Measurements from ENCODE around the gene SLC2A8. TPM values are rescaled to one million over a fixed set of nuclear protein-coding genes. Genes with fewer than 3 reads are reported as not detected.

SLC2A8 gene
- total RNA-seq, 1 donor from 2014 or later = 36.0 TPM

- peaks cover 11% of the 10 kb centered on the region for H3K4me1 Mint-ChIP-seq
- no peak overlapping the region for H3K27ac Mint-ChIP-seq
- TF ChIP-seq CTCF (IDR thresholded peaks at IDR 0.05; ENCODE audit: unreplicated experiment) = no peak
- no peak for DNase-seq (ENCODE audit: low spot score in 2 of 2, unreplicated experiment in 2 of 2)
- no peaks in the 10 kb centered on the region for H3K9me3 Mint-ChIP-seq
- no peak overlapping the region for H3K4me3 Mint-ChIP-seq
- H3K36me3 Mint-ChIP-seq = peaks cover 22% of the 10 kb centered on the region
- H3K27me3 Mint-ChIP-seq (ENCODE audit: low read depth) = no peaks in the 10 kb centered on the region
Measured at GRCh38 chr9:127353882-127354281, 43.1 kb upstream of the SLC2A8 start.

- H3K36me3 Mint-ChIP-seq = peaks cover 21% of the 10 kb centered on the region
- H3K9me3 Mint-ChIP-seq = no peaks in the 10 kb centered on the region
- H3K4me1 Mint-ChIP-seq = peaks cover 11% of the 10 kb centered on the region
- TF ChIP-seq CTCF (IDR thresholded peaks at IDR 0.05; ENCODE audit: unreplicated experiment) = no peak
- DNase-seq (ENCODE audit: low spot score in 2 of 2, unreplicated experiment in 2 of 2) = peak in 1 of 2 experiments; percentile 20
- no peaks in the 10 kb centered on the region for H3K27me3 Mint-ChIP-seq (ENCODE audit: low read depth)
- H3K4me3 Mint-ChIP-seq = no peak overlapping the region
- H3K27ac Mint-ChIP-seq = no peak overlapping the region
Measured at GRCh38 chr9:127356906-127357305, 40.1 kb upstream of the SLC2A8 start.

- Mint-ChIP-seq H3K27ac (no peak overlapping the region), H3K4me1 (peaks cover 10% of the 10 kb centered on the region), H3K9me3 (no peaks in the 10 kb centered on the region), H3K27me3 (ENCODE audit: low read depth) (no peaks in the 10 kb centered on the region), H3K36me3 (peaks cover 21% of the 10 kb centered on the region), H3K4me3 (no peak overlapping the region)
- no peak for TF ChIP-seq CTCF (IDR thresholded peaks at IDR 0.05; ENCODE audit: unreplicated experiment)
- no peak for DNase-seq (ENCODE audit: low spot score in 2 of 2, unreplicated experiment in 2 of 2)
Measured at GRCh38 chr9:127358023-127358535, 38.9 kb upstream of the SLC2A8 start.

- H3K27me3 Mint-ChIP-seq (ENCODE audit: low read depth) = no peaks in the 10 kb centered on the region
- no peak overlapping the region for H3K4me3 Mint-ChIP-seq
- TF ChIP-seq CTCF (IDR thresholded peaks at IDR 0.05; ENCODE audit: unreplicated experiment) = no peak
Measured at GRCh38 chr9:127358770-127359169, 38.2 kb upstream of the SLC2A8 start.

GRCh38 chr9:127360250-127360649 lies 36.7 kb upstream of the SLC2A8 start:
- Mint-ChIP-seq H3K4me1 (peaks cover 5% of the 10 kb centered on the region), H3K27ac (no peak overlapping the region), H3K36me3 (peaks cover 27% of the 10 kb centered on the region), H3K9me3 (no peaks in the 10 kb centered on the region), H3K27me3 (ENCODE audit: low read depth) (no peaks in the 10 kb centered on the region), H3K4me3 (no peak overlapping the region)
- peak in 1 of 2 experiments; percentile 9 for DNase-seq (ENCODE audit: low spot score in 2 of 2, unreplicated experiment in 2 of 2)
- no peak for TF ChIP-seq CTCF (IDR thresholded peaks at IDR 0.05; ENCODE audit: unreplicated experiment)

More at GRCh38 chr9:127358770-127359169, 38.2 kb upstream of the SLC2A8 start:
- H3K27ac Mint-ChIP-seq = no peak overlapping the region
- peaks cover 10% of the 10 kb centered on the region for H3K4me1 Mint-ChIP-seq
- no peaks in the 10 kb centered on the region for H3K9me3 Mint-ChIP-seq
- no peak for DNase-seq (ENCODE audit: low spot score in 2 of 2, unreplicated experiment in 2 of 2)
- H3K36me3 Mint-ChIP-seq = peaks cover 21% of the 10 kb centered on the region

- no peaks in the 10 kb centered on the region for H3K9me3 Mint-ChIP-seq
- no peak overlapping the region for H3K4me3 Mint-ChIP-seq
- peaks cover 21% of the 10 kb centered on the region for H3K36me3 Mint-ChIP-seq
- peaks cover 5% of the 10 kb centered on the region for H3K4me1 Mint-ChIP-seq
- no peak overlapping the region for H3K27ac Mint-ChIP-seq
- TF ChIP-seq CTCF (IDR thresholded peaks at IDR 0.05; ENCODE audit: unreplicated experiment) = no peak
- DNase-seq (ENCODE audit: low spot score in 2 of 2, unreplicated experiment in 2 of 2) = peak in 1 of 2 experiments; percentile 20
- H3K27me3 Mint-ChIP-seq (ENCODE audit: low read depth) = no peaks in the 10 kb centered on the region
Measured at GRCh38 chr9:127360829-127361228, 36.1 kb upstream of the SLC2A8 start.

Measured in mesothelial cell of epicardium (in vitro differentiated cells).